GM18951 (cell line): ENCODE results near the gene LKAAEAR1.
"Not testable (repeated sequence)": the region's sequence is repeated elsewhere in the genome, so short reads cannot be mapped to it uniquely, and the experiment has no call there.

Experiments used
- POLR2A ChIP-seq: IDR thresholded peaks from 4 replicates; pipeline ENCODE4 v1.6.1; 2011; ENCODE audit warnings: mild to moderate bottlenecking; ENCODE audit not compliant: insufficient read length, insufficient read depth; ENCODE audit errors: extremely low read depth
- in situ Hi-C: fragments of 300-500 bp; cut with MboI; formaldehyde crosslinking; loops from one replicate; pipeline ENCODE4 v1.12.0; 2022; ENCODE audit warnings: low sequenced_read_pairs, mixed read lengths, inconsistent platforms; ENCODE audit not compliant: unreplicated experiment

The LKAAEAR1 gene

DNA sequence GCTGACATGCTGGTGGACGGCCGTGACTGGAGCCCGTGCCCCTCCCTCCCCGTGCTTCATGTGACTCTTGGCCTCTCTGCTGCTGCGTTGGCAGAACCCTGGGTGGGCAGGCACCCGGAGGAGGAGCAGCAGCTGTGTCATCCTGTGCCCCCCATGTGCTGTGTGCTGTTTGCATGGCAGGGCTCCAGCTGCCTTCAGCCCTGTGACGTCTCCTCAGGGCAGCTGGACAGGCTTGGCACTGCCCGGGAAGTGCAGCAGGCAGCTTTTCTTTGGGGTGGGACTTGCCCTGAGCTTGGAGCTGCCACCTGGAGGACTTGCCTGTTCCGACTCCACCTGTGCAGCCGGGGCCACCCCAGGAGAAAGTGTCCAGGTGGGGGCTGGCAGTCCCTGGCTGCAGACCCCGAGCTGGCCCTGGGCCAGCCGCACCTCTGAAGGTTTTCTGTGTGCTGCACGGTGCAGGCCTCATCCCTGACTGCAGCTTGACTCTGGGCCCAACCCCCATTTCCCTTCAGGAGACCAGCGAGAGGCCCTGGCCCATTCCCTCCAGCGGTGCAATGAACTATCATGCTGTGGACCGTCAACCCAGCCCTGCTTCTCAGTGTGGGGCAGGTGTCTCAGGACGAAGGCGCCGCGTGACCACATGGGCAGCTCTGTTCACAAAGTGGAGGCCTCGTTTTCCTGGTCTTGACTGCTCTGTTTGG, 15.0 kb upstream of the LKAAEAR1 start:
- no peak for TF ChIP-seq POLR2A
- in situ Hi-C loops = no loop called here

DNA sequence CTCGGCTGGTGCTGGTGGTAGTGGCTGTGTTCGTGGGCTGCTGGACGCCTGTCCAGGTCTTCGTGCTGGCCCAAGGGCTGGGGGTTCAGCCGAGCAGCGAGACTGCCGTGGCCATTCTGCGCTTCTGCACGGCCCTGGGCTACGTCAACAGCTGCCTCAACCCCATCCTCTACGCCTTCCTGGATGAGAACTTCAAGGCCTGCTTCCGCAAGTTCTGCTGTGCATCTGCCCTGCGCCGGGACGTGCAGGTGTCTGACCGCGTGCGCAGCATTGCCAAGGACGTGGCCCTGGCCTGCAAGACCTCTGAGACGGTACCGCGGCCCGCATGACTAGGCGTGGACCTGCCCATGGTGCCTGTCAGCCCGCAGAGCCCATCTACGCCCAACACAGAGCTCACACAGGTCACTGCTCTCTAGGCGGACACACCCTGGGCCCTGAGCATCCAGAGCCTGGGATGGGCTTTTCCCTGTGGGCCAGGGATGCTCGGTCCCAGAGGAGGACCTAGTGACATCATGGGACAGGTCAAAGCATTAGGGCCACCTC, 14.3 kb upstream of the LKAAEAR1 start:
- TF ChIP-seq POLR2A = no peak
- in situ Hi-C loops = no loop called here

DNA sequence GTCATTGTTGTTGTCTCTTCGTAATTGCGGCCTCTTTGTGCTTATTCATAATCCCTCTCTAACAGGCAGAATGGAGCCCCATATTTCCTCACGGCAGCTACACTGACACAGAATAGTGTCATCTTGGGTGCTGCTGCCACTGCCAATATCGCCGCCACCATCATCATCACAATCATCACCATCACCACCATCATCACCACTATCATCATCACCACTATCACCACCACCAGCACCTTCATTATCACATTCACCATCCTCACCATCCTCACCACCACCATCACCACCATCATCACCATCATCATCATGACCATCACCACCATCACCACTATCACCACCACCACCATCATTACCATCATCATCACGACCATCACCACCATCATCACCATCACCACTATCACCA, 12.3 kb upstream of the LKAAEAR1 start:
- no peak for TF ChIP-seq POLR2A
- in situ Hi-C loops = no loop called here

DNA sequence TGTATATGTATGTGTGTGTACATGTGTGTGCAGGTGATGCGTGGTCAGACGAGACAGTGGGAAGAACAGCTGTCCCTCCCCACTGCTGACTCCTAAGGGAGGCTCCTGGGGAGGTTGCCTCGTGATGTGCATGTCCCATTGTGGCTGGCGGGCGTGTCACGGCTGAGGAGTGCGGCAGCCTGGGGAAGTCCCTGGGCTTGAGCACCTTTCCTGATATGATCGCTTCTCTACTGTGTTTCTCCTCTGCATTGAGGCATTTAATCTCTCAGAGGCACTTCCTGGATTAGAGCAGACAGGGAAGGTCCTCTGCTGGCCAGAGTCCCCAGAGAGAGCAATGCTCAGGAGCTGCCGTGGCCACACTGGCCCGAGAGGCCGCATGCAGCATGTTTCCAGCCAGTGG, 11.7 kb upstream of the LKAAEAR1 start:
- TF ChIP-seq POLR2A = no peak
- in situ Hi-C loops = no loop called here

DNA sequence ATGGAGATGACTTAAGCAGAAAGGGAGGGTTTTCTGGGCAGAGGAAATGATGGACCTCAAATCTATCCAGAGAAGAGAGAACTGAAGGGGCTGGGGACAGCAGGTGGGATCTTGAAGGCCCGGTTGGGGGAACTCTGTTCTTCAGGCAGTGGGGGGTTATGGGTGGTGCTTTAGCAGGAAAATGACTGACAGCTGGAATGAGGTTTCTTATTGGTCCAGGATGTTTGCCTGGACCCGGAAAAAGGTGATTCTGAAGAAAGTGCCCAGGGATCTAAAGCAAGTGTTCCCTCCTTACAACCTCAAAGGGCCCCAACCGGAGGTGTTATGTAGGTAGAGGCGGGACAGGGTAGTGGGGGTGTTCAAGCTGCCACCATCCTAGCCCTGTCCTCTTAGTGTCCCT, 11.3 kb upstream of the LKAAEAR1 start:
- in situ Hi-C loops = no loop called here
- no peak for TF ChIP-seq POLR2A

DNA sequence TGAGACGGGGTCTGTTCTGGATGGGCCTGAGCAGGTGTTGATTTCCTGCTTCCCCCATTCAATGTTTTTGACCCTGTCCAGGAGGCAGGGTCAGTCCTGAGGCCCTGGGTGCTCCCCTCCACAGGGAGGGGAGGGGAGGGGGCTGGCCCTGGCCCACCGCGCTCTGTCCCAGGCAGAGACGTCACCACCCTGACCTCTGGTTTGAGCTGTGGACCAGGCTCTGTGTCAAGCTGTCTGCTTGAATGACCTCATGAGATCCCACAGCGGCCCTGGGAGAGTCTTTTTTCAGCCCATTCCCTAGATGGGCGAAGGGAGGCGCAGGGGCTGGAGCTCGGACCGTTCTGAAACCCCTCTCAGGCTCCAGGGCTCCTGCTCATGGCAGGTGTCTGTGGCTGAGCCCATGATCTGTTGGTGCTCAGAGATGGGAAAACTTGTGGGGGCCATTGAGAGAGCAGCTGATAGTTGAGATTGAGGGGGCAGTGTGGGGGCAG, 8.9 kb upstream of the LKAAEAR1 start:
- TF ChIP-seq POLR2A = no peak
- in situ Hi-C loops = no loop called here

DNA sequence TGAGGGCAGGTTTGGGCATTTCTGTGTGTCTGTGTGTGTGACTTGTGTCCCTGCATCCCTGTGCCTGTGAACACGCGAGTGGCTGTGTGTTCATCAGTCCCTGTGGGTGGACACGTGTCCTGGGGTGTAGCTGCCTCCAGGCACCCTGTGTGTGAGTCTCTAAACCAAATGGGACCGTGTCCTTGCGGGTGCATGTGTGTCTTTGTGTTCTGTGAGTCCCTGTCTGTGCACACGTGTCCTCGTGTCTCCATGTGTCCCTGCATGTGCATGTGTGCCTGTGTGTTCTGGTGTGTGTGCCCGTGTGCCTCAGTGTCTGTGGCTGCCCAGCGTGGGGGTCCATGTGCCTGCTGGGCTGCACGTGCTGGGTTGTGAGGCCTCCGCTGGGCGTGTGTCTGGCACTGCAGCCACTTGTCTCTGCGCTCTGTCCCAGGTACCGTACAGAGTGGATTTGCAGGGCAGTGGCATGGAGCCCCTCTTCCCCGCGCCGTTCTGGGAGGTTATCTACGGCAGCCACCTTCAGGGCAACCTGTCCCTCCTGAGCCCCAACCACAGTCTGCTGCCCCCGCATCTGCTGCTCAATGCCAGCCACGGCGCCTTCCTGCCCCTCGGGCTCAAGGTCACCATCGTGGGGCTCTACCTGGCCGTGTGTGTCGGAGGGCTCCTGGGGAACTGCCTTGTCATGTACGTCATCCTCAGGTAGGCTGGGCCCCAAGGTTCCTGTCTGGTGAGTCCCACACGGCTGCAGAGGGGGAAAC, 8.2 kb upstream of the LKAAEAR1 start:
- in situ Hi-C loops = no loop called here

DNA sequence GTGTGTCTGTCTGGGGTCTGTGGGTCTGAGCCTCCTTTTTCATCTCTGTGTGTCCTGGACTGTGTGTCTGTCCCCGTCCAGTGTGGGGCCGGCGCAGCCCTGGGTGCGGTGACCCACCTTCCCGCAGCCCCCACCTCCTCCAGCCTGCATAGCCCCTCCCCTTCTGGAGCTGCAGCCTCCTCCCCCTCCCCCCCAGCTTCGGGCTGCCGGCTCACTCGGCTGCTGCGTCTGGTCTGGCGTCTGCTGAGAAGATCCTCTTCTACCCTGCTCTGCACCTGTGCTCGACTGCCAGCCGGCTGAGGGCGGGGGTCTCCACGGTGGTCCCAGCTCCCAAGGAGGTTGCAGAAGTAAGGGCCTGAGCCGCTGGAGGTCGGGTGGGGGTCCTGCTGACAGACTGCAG, 7.6 kb upstream of the LKAAEAR1 start:
- in situ Hi-C loops = no loop called here
- TF ChIP-seq POLR2A = no peak

More for the DNA sequence above, 8.2 kb upstream of the LKAAEAR1 start:
- no peak for TF ChIP-seq POLR2A

DNA sequence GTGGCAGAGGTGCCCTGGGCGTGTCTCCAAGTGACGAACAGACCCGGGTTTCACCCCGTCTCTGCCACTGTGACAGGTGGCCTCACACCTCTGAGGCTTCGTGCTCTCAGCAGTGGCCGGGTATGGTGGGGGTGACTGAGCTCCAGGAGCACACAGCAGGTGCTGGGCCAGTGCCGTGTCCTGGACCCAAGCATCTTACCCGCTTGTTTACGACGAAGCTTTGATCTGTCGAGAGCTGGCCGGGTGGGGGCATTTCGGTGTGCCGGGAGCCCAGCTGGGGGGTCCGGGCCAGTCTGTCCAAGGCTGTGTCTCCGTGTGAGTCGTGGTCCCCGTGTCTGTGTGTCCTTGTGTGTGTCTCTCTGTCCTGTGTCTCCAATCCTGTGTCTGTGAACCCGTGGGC, 7.1 kb upstream of the LKAAEAR1 start:
- in situ Hi-C loops = no loop called here
- TF ChIP-seq POLR2A = no peak

DNA sequence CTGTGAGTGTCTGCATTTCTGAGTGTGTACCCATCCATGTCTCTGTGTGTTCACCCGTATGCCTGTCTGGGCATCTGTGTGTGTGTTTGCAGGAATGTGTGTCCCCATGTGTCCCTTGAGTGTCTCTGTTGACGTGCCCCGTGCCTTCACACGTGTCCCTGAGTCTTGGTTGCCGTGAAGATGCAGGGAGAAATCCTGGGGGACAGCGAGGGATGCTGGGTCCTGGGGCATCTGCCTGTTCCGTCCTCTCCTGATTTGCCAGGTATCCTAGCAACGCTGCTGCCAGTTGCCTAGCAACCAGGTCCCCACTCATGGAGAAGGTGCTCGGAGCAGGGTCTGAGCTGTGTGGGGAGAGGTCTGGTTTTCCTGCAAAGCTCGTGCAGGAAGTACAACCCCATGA, 6.0 kb upstream of the LKAAEAR1 start:
- TF ChIP-seq POLR2A = no peak
- in situ Hi-C loops = no loop called here

DNA sequence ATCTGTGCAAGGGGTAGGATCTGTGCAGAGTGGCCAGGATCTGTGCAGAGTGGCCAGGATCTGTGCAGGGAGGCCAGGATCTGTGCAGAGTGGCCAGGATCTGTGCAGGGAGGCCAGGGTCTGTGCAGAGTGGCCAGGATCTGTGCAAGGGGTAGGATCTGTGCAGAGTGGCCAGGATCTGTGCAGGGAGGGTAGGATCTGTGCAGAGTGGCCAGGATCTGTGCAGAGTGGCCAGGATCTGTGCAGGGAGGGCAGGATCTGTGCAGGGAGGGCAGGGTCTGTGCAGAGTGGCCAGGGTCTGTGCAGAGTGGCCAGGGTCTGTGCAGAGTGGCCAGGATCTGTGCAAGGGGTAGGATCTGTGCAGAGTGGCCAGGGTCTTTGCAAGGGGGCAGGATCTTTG, 4.4 kb upstream of the LKAAEAR1 start:
- in situ Hi-C loops = not testable (repeated sequence)

DNA sequence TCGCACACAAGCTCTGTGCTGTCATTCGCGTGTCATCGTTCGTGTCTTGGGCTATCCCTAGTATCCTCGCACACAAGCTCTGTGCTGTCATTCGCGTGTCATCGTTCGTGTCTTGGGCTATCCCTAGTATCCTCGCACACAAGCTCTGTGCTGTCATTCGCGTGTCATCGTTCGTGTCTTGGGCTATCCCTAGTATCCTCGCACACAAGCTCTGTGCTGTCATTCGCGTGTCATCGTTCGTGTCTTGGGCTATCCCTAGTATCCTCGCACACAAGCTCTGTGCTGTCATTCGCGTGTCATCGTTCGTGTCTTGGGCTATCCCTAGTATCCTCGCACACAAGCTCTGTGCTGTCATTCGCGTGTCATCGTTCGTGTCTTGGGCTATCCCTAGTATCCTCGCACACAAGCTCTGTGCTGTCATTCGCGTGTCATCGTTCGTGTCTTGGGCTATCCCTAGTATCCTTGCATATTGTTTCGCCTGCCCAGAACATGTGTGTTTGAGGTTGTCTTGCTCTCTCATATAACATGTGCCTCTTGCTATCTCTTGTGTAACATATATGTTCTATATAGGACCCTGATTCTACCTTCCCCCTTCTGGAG, 3.1 kb upstream of the LKAAEAR1 start:
- in situ Hi-C loops = not testable (repeated sequence)

DNA sequence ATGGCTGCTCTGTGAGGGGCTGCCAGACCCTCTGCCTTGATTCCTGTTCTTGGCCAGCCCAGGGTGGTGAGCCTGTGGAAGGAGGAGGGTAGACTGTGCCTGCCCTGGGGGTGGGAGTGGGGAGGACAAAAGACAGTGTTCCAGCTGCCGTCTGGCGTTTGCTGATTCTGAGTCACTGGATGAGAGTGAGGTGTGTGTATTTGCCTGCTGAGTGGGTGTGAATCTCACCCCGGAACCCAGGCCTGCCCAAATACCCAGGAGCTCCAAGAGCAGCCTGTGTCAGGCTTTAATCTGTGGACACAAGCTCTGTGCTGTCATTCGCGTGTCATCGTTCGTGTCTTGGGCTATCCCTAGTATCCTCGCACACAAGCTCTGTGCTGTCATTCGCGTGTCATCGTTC, 2.6 kb upstream of the LKAAEAR1 start:
- in situ Hi-C loops = no loop called here
- no peak for TF ChIP-seq POLR2A

DNA sequence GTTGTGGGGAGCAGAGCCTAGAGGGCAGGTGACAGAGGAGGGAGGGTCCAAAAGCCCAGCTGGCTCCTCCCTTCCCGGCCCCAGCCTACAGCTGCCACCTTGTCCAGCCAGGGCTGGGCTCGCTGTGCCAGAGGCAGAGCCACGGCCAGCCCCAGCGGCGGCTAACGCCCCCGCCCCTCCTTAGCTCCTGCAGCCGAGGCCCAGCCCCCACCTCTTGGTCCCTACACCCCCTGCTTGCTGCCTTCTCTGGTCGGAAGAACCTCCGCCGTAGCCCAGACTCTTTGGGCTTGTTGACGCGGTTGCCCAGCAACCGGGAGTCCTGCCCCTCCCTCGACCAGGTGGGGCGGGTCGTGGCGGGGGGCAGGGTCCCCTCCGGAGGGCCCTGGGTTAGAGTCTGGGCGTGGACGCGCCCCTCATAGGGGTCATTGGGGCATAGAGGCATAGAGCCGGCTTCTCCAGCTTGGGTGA, 521 bp upstream of the LKAAEAR1 start:
- in situ Hi-C loops = no loop called here

DNA sequence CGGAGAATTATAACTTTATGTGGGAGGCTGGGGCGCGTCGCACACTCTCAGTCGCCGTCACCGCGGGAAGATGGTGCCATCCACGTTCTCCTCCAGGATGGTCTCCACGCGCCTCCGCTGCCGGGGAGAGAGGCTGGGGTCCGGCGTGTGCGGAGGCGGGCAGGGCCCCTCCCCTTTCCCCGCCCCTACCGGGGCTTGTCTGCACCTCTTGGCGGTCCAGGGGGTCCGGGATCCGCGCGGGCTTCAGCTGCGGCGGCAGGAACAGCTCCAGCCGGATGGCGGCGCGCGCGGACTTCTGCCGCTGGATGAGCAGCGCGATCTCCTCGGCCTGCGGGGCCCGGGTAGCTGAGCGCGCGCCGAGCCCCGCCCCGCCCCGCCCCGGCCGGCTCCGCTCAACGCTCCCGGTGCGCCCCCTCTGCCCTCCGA, 807 bp downstream of the LKAAEAR1 start:
- TF ChIP-seq POLR2A = no peak
- in situ Hi-C loops = no loop called here

More for the DNA sequence above, 521 bp upstream of the LKAAEAR1 start:
- TF ChIP-seq POLR2A = no peak
